Keratinocyte (primary cell): ENCODE measurements around the gene ADCY10. TPM values are rescaled to one million over a fixed set of nuclear protein-coding genes. Genes with fewer than 3 reads are reported as not detected.
A peak's percentile ranks its signal among the peaks of the same experiment; 100 is the strongest.

ENCODE experiments used
- DNase-seq: peaks from one replicate; pipeline ENCODE4 v3.0.0-alpha.2; 2011; ENCODE audit warnings: low read depth, missing footprints, low spot score
- FAIRE-seq: peaks from 2 replicates; lab custom pipeline; 2011; peaks lifted over from hg19 to GRCh38; lab: Jason Lieb, UNC
- H2AFZ ChIP-seq: 2 replicates; pipeline ENCODE4 v1.6.0; 2012; ENCODE audit warnings: low read length, control low read depth, inconsistent platforms; ENCODE audit not compliant: control insufficient read depth
- H3K27ac ChIP-seq: 2 replicates; pipeline ENCODE4 v1.5.1; 2011; ENCODE audit warnings: low read length; ENCODE audit not compliant: control insufficient read depth, insufficient read depth
- H3K27me3 ChIP-seq: 3 replicates; pipeline ENCODE4 v1.6.0; 2011; ENCODE audit warnings: low read length; ENCODE audit not compliant: control insufficient read depth, insufficient read depth; ENCODE audit errors: extremely low read depth
- H3K36me3 ChIP-seq, 2 experiments: 2 replicates in 1 of 2; 3 replicates in 1 of 2; pipeline ENCODE4 v1.5.1; 2011; ENCODE audit warnings: low read length in 2 of 2, mild to moderate bottlenecking in 1 of 2; ENCODE audit not compliant: control insufficient read depth in 2 of 2, insufficient read depth in 2 of 2; ENCODE audit errors: extremely low read depth in 1 of 2
- H3K4me1 ChIP-seq: 3 replicates; pipeline ENCODE4 v1.5.1; 2011; ENCODE audit warnings: low read length; ENCODE audit not compliant: control insufficient read depth, insufficient read depth; ENCODE audit errors: extremely low read depth
- H3K4me2 ChIP-seq: 3 replicates; pipeline ENCODE4 v1.6.0; 2011; ENCODE audit warnings: low read depth, low read length; ENCODE audit not compliant: control insufficient read depth, insufficient read depth; ENCODE audit errors: extremely low read depth
- H3K4me3 ChIP-seq, 3 experiments: fragments of 200-600 bp in 1 of 3; sonication (generic) in 1 of 3; 2 replicates in 2 of 3; 3 replicates in 1 of 3; pipeline ENCODE4 v1.5.1; 2011 to 2016; ENCODE audit warnings: low read length in 3 of 3, mild to moderate bottlenecking in 3 of 3, control low read depth in 2 of 3, inconsistent platforms in 1 of 3, low read depth in 1 of 3, mixed read lengths in 1 of 3, mixed run types in 1 of 3, moderate library complexity in 1 of 3; ENCODE audit not compliant: control insufficient read depth in 2 of 3, insufficient read depth in 2 of 3; ENCODE audit errors: extremely low read depth in 1 of 3
- H3K79me2 ChIP-seq: 2 replicates; pipeline ENCODE4 v1.6.0; 2012; ENCODE audit warnings: low read length; ENCODE audit not compliant: control insufficient read depth, insufficient read depth
- H3K9ac ChIP-seq: 3 replicates; pipeline ENCODE4 v1.6.0; 2011; ENCODE audit warnings: low read length; ENCODE audit not compliant: control insufficient read depth, insufficient read depth; ENCODE audit errors: extremely low read depth
- H3K9me1 ChIP-seq: 3 replicates; pipeline ENCODE4 v1.6.0; 2011; ENCODE audit warnings: low read length; ENCODE audit not compliant: control insufficient read depth, insufficient read depth; ENCODE audit errors: extremely low read depth
- H3K9me3 ChIP-seq: 2 replicates; pipeline ENCODE4 v1.5.1; 2012; ENCODE audit warnings: low read depth, low read length; ENCODE audit not compliant: control insufficient read depth
- H4K20me1 ChIP-seq: 3 replicates; pipeline ENCODE4 v1.6.0; 2011; ENCODE audit warnings: low read length; ENCODE audit not compliant: control insufficient read depth, insufficient read depth; ENCODE audit errors: extremely low read depth
- EZH2 ChIP-seq: IDR thresholded peaks from one replicate; pipeline ENCODE4 v1.6.1; 2012; ENCODE audit warnings: inconsistent platforms, mild to moderate bottlenecking, low read length, moderate library complexity
- dilution Hi-C: fragments of 300-500 bp; cut with MboI; formaldehyde crosslinking; loops from one replicate; pipeline ENCODE4 v1.7.0; 2020; ENCODE audit warnings: low sequenced_read_pairs; ENCODE audit not compliant: extremely low pct_ligation_motif_present
- polyA plus RNA-seq, 5 experiments: library from polyadenylated mRNA; depleted of rRNA in 3 of 5; stranded (reverse) in 3 of 5; stranded (forward) in 1 of 5; unstranded in 1 of 5; fragments of >200 nt; gene quantifications; 1 replicate in 1 of 5; 2 replicates in 3 of 5; 3 replicates in 1 of 5; pipeline versions ENCODE4 v1.2.1 to v1.2.3, GENCODE V29; 2011 to 2012; ENCODE audit warnings: missing spikeins in 2 of 5, low read depth in 1 of 5, low replicate concordance in 1 of 5
- TF ChIP-seq, protein P1 (sequence below), 3 experiments: IDR thresholded peaks in 1 of 3; conservative IDR thresholded peaks in 1 of 3; optimal IDR thresholded peaks in 1 of 3; 2 replicates in 2 of 3; 3 replicates in 1 of 3; pipeline versions ENCODE3 to v1.5.1; 2011; ENCODE audit warnings: low read length in 3 of 3, mild to moderate bottlenecking in 3 of 3, moderate library complexity in 2 of 3, control low read depth in 1 of 3, inconsistent platforms in 1 of 3; ENCODE audit not compliant: insufficient read depth in 2 of 3; ENCODE audit errors: extremely low read depth in 1 of 3

Gene ADCY10
- polyA plus RNA-seq, 1 donor (not counting 4 experiments of a cell fraction or from before 2014, with no cell fraction given): 0.04 TPM

DNA sequence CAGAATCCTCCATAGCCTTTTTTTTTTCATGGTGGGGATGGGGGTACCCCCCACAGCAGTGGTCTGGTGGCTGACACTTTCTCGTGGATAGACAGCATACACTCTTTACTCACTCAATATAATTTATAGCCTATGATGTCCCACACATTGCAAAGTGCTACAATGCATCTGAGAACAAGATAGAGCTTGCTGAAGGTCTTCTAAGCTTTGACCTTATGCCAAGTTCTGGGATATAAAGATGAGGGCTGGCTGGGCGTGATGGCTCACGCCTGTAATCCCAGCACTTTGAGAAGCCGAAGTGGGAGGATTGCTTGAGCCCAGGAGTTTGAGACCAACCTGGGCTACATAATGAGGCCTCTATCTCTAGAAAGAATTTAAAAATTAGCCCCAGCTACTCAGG is 114.2 kb downstream of the ADCY10 start:
- H3K27ac ChIP-seq: peak overlapping the region; percentile 18
- H3K4me2 ChIP-seq: peak overlapping the region; percentile 57
- no peaks in the 10 kb centered on the region for H3K9me3 ChIP-seq
- no peaks in the 10 kb centered on the region for H4K20me1 ChIP-seq
- TF ChIP-seq, protein P1, sequence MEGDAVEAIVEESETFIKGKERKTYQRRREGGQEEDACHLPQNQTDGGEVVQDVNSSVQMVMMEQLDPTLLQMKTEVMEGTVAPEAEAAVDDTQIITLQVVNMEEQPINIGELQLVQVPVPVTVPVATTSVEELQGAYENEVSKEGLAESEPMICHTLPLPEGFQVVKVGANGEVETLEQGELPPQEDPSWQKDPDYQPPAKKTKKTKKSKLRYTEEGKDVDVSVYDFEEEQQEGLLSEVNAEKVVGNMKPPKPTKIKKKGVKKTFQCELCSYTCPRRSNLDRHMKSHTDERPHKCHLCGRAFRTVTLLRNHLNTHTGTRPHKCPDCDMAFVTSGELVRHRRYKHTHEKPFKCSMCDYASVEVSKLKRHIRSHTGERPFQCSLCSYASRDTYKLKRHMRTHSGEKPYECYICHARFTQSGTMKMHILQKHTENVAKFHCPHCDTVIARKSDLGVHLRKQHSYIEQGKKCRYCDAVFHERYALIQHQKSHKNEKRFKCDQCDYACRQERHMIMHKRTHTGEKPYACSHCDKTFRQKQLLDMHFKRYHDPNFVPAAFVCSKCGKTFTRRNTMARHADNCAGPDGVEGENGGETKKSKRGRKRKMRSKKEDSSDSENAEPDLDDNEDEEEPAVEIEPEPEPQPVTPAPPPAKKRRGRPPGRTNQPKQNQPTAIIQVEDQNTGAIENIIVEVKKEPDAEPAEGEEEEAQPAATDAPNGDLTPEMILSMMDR (optimal IDR thresholded peaks at IDR 0.05 in 1 of 3, IDR thresholded peaks at IDR 0.05 in 1 of 3, conservative IDR thresholded peaks at IDR 0.05 in 1 of 3; ENCODE audit: extremely low read depth in 1 of 3, insufficient read depth in 2 of 3, low read length in 3 of 3): no peak
- TF ChIP-seq EZH2: no peak
- H3K4me3 ChIP-seq: peak overlapping the region in 1 of 3 experiments; percentile 18
- H3K9ac ChIP-seq: no peak overlapping the region
- H3K4me1 ChIP-seq: peaks cover 42% of the 10 kb centered on the region
- H3K27me3 ChIP-seq: no peaks in the 10 kb centered on the region
- H3K79me2 ChIP-seq: no peaks in the 10 kb centered on the region
- dilution Hi-C loops: no loop called here
- FAIRE-seq (peak; percentile 70), DNase-seq (no peak)
- no peaks in the 10 kb centered on the region for H3K9me1 ChIP-seq
- H2AFZ ChIP-seq: no peak overlapping the region
- H3K36me3 ChIP-seq: peaks cover 0 to 3% of the 10 kb centered on the region in 2 experiments

- Histone ChIP-seq H3K9me1 (no peaks in the 10 kb centered on the region), H3K4me1 (peaks cover 46% of the 10 kb centered on the region), H3K4me3 (no peak overlapping the region), H3K4me2 (no peak overlapping the region), H3K9me3 (no peaks in the 10 kb centered on the region), H2AFZ (no peak overlapping the region), H3K27me3 (no peaks in the 10 kb centered on the region), H3K9ac (no peak overlapping the region), H3K79me2 (no peaks in the 10 kb centered on the region), H4K20me1 (no peaks in the 10 kb centered on the region), H3K27ac (no peak overlapping the region), H3K36me3 (peaks cover 0 to 3% of the 10 kb centered on the region in 2 experiments)
- dilution Hi-C loops: no loop called here
- FAIRE-seq: no peak
- no peak for TF ChIP-seq EZH2
- TF ChIP-seq, protein P1 (optimal IDR thresholded peaks at IDR 0.05 in 1 of 3, IDR thresholded peaks at IDR 0.05 in 1 of 3, conservative IDR thresholded peaks at IDR 0.05 in 1 of 3; ENCODE audit: extremely low read depth in 1 of 3, insufficient read depth in 2 of 3, low read length in 3 of 3): no peak
- no peak for DNase-seq
Measured at GRCh38 chr1:167798952-167799351, 115.0 kb downstream of the ADCY10 start.
